Stimulated activated naive B cell treated with anti-CD40 and anti-IgM and Interleukin-4, amounts not matched to agents 10 μg/mL and 1 μg/mL and 100 μg/mL, for 72 hours (primary cell): Measurements from ENCODE around the gene C1QTNF1.

ENCODE experiments used
- ATAC-seq, 2 donors: fragments of 150-1000 bp; cut with Tn5 transposase; replicated peaks; 2 replicates each; pipeline ENCODE4 v1.10.0; 2021; ENCODE audit warnings: moderate library complexity in 1 of 2
- DNase-seq: peaks from one replicate; pipeline ENCODE4 v3.0.0; 2021
- H3K27ac Mint-ChIP-seq: one replicate; pipeline ENCODE4 v1.8.0; 2022; ENCODE audit warnings: mild to moderate bottlenecking, mixed read lengths
- H3K27me3 Mint-ChIP-seq, 2 donors: one replicate each; pipeline ENCODE4 v1.8.0; 2022; ENCODE audit warnings: mixed read lengths in 2 of 2
- H3K36me3 Mint-ChIP-seq, 2 donors: one replicate each; pipeline ENCODE4 v1.8.0; 2022; ENCODE audit warnings: mixed read lengths in 2 of 2, mild to moderate bottlenecking in 1 of 2
- H3K4me1 Mint-ChIP-seq, 2 donors: one replicate each; pipeline ENCODE4 v1.8.0; 2022; ENCODE audit warnings: mixed read lengths in 2 of 2, mild to moderate bottlenecking in 1 of 2
- H3K4me3 Mint-ChIP-seq, 2 donors: one replicate each; pipeline ENCODE4 v1.8.0; 2022; ENCODE audit warnings: mild to moderate bottlenecking in 2 of 2, mixed read lengths in 2 of 2, moderate library complexity in 1 of 2
- H3K9me3 Mint-ChIP-seq, 2 donors: one replicate each; pipeline ENCODE4 v1.8.0; 2022; ENCODE audit warnings: mixed read lengths in 2 of 2, mild to moderate bottlenecking in 1 of 2

The C1QTNF1 gene

DNA sequence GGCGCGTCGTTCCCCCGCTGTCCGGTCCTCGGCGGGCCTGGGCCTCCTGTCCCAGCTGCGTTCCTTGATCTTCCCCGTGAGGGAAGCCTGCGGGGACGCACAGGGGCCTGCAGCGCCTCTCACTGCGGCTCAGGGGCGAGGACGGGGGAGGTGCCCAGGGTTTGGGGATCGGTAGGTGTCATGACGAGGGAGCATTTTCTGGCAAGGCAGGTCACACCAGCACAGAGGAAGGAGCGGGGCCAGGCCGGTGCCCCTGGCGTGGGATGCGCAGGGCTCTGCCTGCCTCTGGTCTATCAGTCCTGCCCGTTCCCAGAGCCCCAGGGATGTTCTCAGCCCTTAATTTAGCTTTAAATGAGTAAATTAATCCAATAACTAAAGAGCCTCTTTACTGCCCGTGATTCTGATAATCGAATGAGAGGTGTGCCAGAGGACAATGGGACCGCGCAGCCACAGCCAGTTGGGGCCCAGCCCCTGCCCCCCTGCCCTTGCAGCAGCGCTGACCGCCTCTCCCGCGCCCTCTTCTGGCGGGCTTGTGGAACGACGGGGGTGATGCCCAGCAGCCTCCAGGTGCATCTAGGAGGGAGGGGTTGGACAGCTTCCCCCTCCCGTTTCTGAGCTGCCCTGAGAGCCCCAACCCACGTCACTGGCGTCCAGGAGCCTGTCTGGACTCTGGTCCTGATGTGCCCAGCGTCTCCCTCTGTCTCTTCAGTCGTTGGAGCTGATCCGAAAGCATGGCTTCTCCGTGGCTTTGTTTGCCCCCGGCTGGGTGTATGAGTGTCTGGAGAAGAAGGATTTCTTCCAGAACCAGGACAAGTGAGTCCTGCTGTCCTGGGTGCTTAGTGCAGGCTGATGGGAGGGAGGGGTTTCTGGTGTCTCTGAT, 58.6 kb downstream of the C1QTNF1 start:
- no peaks in the 10 kb centered on the region for H3K27me3 Mint-ChIP-seq
- H3K4me1 Mint-ChIP-seq: peaks cover 0 to 2% of the 10 kb centered on the region in 2 donors
- H3K36me3 Mint-ChIP-seq: peaks cover 52 to 69% of the 10 kb centered on the region in 2 donors
- no peak overlapping the region for H3K27ac Mint-ChIP-seq
- ATAC-seq (peak in 1 of 2 donors; percentile 44), DNase-seq (no peak)
- no peak overlapping the region for H3K4me3 Mint-ChIP-seq
- H3K9me3 Mint-ChIP-seq: no peaks in the 10 kb centered on the region

- H3K27ac Mint-ChIP-seq: no peak overlapping the region
Measured at GRCh38 chr17:79083191-79083971, 59.4 kb downstream of the C1QTNF1 start.

GRCh38 chr17:79084291-79085153, 60.6 kb downstream of the C1QTNF1 start:
- Mint-ChIP-seq H3K36me3 (peaks cover 44 to 63% of the 10 kb centered on the region in 2 donors), H3K4me3 (no peak overlapping the region), H3K4me1 (no peaks in the 10 kb centered on the region), H3K9me3 (no peaks in the 10 kb centered on the region), H3K27me3 (no peaks in the 10 kb centered on the region), H3K27ac (no peak overlapping the region)
- ATAC-seq (no peak), DNase-seq (no peak)

More at GRCh38 chr17:79083191-79083971, 59.4 kb downstream of the C1QTNF1 start:
- H3K27me3 Mint-ChIP-seq: no peaks in the 10 kb centered on the region
- ATAC-seq: no peak
- no peaks in the 10 kb centered on the region for H3K9me3 Mint-ChIP-seq
- H3K4me1 Mint-ChIP-seq: peaks cover 0 to 2% of the 10 kb centered on the region in 2 donors
- DNase-seq: no peak
- H3K36me3 Mint-ChIP-seq: peaks cover 53 to 73% of the 10 kb centered on the region in 2 donors
- H3K4me3 Mint-ChIP-seq: no peak overlapping the region

DNA sequence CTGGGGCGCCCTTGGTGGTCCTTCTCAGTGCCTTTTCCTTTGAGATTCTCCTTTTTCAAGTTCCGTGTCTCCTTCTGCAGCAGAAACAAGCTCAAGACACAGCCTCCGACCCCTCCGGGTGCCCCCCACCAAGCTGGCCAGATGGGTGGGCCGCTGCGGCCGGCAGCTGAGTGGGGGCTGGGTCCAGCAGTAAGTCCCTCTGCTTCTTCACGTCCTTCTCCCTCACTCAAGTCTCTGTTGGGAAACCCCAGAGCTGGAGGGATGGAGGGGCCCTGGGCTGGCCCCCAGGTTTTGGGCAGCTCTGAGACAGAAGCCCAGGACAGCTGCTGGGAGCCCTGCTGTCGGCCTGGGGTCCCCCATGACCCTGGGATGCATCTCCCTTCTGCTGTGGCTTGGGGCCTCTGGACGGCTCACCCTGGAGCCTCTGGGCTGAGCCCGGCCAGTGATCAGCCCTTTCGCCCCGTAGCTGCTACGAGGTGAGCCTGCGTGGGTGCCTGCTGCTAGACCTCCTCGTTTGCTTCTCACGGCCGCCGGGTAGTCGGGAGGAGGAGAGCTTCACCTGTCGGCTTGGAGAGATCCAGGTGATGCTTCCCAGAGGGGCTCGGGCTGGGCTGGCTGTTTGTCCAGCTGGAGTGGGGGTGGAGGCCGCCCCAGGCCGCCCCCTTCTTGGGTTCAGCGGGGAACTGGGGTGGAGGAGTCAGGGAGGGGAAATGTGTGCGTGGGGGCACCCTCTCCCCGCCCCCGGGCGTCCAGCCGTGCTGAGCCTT, 61.4 kb downstream of the C1QTNF1 start:
- ATAC-seq (no peak), DNase-seq (no peak)
- no peaks in the 10 kb centered on the region for H3K9me3 Mint-ChIP-seq
- no peaks in the 10 kb centered on the region for H3K4me1 Mint-ChIP-seq
- H3K27me3 Mint-ChIP-seq: no peaks in the 10 kb centered on the region
- no peak overlapping the region for H3K27ac Mint-ChIP-seq
- no peak overlapping the region for H3K4me3 Mint-ChIP-seq
- H3K36me3 Mint-ChIP-seq: peaks cover 37 to 55% of the 10 kb centered on the region in 2 donors

DNA sequence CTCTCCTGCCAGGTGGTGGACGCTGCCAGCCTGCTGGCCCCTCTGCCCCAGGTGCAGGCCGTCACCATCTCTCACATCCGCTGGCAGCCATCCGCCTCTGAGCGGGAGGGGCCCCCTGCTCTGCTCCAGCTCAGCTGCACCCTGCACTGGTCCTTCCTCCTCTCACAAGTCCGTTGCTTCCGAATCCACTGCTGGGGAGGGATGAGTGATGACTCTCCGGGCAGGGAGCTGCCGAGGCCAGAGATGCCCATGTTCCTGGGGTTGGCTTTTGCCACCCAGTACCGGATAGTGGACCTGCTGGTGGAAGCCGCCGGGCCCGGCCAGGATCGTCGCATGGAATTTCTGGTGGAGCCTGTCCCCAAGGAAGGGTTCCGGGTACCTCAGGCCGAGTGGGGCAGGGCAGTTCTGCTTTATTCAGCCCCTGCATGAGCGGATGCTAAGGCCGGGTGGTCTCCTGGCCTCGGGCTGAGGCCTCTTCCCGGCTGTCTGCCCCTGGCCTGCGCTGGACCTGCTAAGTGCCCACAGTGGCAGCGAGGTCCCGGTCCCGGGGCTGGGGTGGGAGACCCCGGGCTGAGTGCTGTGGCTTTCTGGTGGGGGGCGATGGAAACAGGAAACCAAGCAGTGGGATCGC, 62.1 kb downstream of the C1QTNF1 start:
- DNase-seq: no peak
- H3K36me3 Mint-ChIP-seq: peaks cover 30 to 53% of the 10 kb centered on the region in 2 donors
- no peak overlapping the region for H3K27ac Mint-ChIP-seq
- no peak overlapping the region for H3K4me3 Mint-ChIP-seq
- no peaks in the 10 kb centered on the region for H3K9me3 Mint-ChIP-seq
- no peak for ATAC-seq
- H3K27me3 Mint-ChIP-seq: no peaks in the 10 kb centered on the region
- no peaks in the 10 kb centered on the region for H3K4me1 Mint-ChIP-seq

GRCh38 chr17:79086609-79087427, 62.8 kb downstream of the C1QTNF1 start:
- H3K4me1 Mint-ChIP-seq: no peaks in the 10 kb centered on the region
- ATAC-seq (peak in 1 of 2 donors; percentile 3), DNase-seq (no peak)
- no peak overlapping the region for H3K27ac Mint-ChIP-seq
- peaks cover 24 to 45% of the 10 kb centered on the region in 2 donors for H3K36me3 Mint-ChIP-seq
- H3K27me3 Mint-ChIP-seq: no peaks in the 10 kb centered on the region
- H3K4me3 Mint-ChIP-seq: no peak overlapping the region
- no peaks in the 10 kb centered on the region for H3K9me3 Mint-ChIP-seq

- no peaks in the 10 kb centered on the region for H3K9me3 Mint-ChIP-seq
- H3K27ac Mint-ChIP-seq: no peak overlapping the region
- H3K36me3 Mint-ChIP-seq: peaks cover 21 to 40% of the 10 kb centered on the region in 2 donors
- H3K4me1 Mint-ChIP-seq: peaks cover 0 to 3% of the 10 kb centered on the region in 2 donors
- H3K27me3 Mint-ChIP-seq: peaks cover 6 to 8% of the 10 kb centered on the region in 2 donors
- DNase-seq (peak; percentile 55), ATAC-seq (peak; percentile 86 to 93)
- H3K4me3 Mint-ChIP-seq: no peak overlapping the region
Measured at GRCh38 chr17:79087428-79088143, 63.6 kb downstream of the C1QTNF1 start.

GRCh38 chr17:79088247-79088996, 64.5 kb downstream of the C1QTNF1 start:
- H3K27ac Mint-ChIP-seq: no peak overlapping the region

DNA sequence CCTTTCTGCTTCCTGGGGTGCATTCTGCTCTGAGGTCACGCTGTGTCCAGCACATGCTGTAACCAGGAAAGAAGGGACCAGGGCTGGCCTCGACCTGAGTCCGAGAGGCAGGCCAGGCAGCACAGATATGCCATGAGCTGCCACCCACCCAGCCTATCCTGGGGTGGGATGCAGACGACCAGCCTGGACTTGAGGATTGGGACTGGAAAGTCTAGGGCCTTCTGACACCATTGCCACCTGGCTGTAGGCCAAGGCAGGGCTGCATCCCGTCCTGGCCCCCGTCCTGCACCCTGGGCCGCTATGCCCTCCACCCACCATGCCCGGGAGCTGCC, 65.0 kb downstream of the C1QTNF1 start:
- Mint-ChIP-seq H3K9me3 (no peaks in the 10 kb centered on the region), H3K36me3 (peaks cover 17 to 33% of the 10 kb centered on the region in 2 donors), H3K4me3 (no peak overlapping the region), H3K4me1 (peaks cover 0 to 3% of the 10 kb centered on the region in 2 donors), H3K27ac (no peak overlapping the region), H3K27me3 (peaks cover 8 to 19% of the 10 kb centered on the region in 2 donors)
- DNase-seq (no peak), ATAC-seq (no peak)

More at GRCh38 chr17:79088247-79088996, 64.5 kb downstream of the C1QTNF1 start:
- Mint-ChIP-seq H3K9me3 (no peaks in the 10 kb centered on the region), H3K4me3 (no peak overlapping the region), H3K27me3 (peaks cover 6 to 14% of the 10 kb centered on the region in 2 donors), H3K4me1 (peaks cover 0 to 3% of the 10 kb centered on the region in 2 donors), H3K36me3 (peaks cover 20 to 37% of the 10 kb centered on the region in 2 donors)
- ATAC-seq (no peak), DNase-seq (no peak)

- Mint-ChIP-seq H3K9me3 (no peaks in the 10 kb centered on the region), H3K4me1 (peaks cover 0 to 3% of the 10 kb centered on the region in 2 donors), H3K27ac (no peak overlapping the region), H3K36me3 (peaks cover 15 to 28% of the 10 kb centered on the region in 2 donors), H3K4me3 (no peak overlapping the region), H3K27me3 (peaks cover 16 to 28% of the 10 kb centered on the region in 2 donors)
- no peak for DNase-seq
- no peak for ATAC-seq
Measured at GRCh38 chr17:79089720-79090442, 65.9 kb downstream of the C1QTNF1 start.
